GM23338 (cell line): Measurements from ENCODE around the gene UQCRC1. TPM values are rescaled to one million over a fixed set of nuclear protein-coding genes. Genes with fewer than 3 reads are reported as not detected.

Experiments used
- ATAC-seq: fragments of 200-7000 bp; cut with Tn5 transposase; 3 replicates; pipeline ENCODE4 v1.9.1; 2020
- DNase-seq: peaks from one replicate; pipeline ENCODE4 v3.0.0-alpha.2; 2015; ENCODE audit warnings: low spot score
- H2AFZ ChIP-seq: fragments of 200-600 bp; sonication (generic); 2 replicates; pipeline ENCODE4 v1.8.0; 2016; ENCODE audit warnings: antibody characterized with exemption, mild to moderate bottlenecking, moderate library complexity
- H3F3A ChIP-seq: fragments of 200-600 bp; sonication (generic); replicated peaks from 2 replicates; pipeline ENCODE4 v1.8.0; 2017; ENCODE audit warnings: antibody characterized with exemption, mixed run types, low read depth
- H3K27ac ChIP-seq: fragments of 200-600 bp; sonication (generic); 2 replicates; pipeline ENCODE4 v1.6.1; 2016; ENCODE audit warnings: low read depth
- H3K27me3 ChIP-seq: fragments of 200-600 bp; sonication (generic); 2 replicates; pipeline ENCODE4 v1.8.0; 2016; ENCODE audit warnings: mild to moderate bottlenecking, mixed run types, moderate library complexity; ENCODE audit not compliant: insufficient read depth
- H3K36me3 ChIP-seq: fragments of 200-600 bp; sonication (generic); 2 replicates; pipeline ENCODE4 v1.8.0; 2016; ENCODE audit warnings: mild to moderate bottlenecking; ENCODE audit not compliant: insufficient read depth
- H3K4me1 ChIP-seq: fragments of 200-600 bp; sonication (generic); 2 replicates; pipeline ENCODE4 v1.8.0; 2016; ENCODE audit warnings: mild to moderate bottlenecking, moderate library complexity; ENCODE audit not compliant: insufficient read depth
- H3K4me2 ChIP-seq: fragments of 200-600 bp; sonication (generic); 2 replicates; pipeline ENCODE4 v1.7.1; 2017; ENCODE audit warnings: mixed run types
- H3K4me3 ChIP-seq: fragments of 200-600 bp; sonication (generic); 2 replicates; pipeline ENCODE4 v1.6.1; 2016; ENCODE audit warnings: mixed run types
- H3K79me2 ChIP-seq: fragments of 200-600 bp; sonication (generic); replicated peaks from 2 replicates; pipeline ENCODE4 v1.8.0; 2017; ENCODE audit warnings: mild to moderate bottlenecking; ENCODE audit not compliant: insufficient read depth
- H3K9me2 ChIP-seq: fragments of 200-600 bp; sonication (generic); 2 replicates; pipeline ENCODE4 v1.8.0; 2017; ENCODE audit not compliant: insufficient read depth
- H4K20me1 ChIP-seq: fragments of 200-600 bp; sonication (generic); replicated peaks from 2 replicates; pipeline ENCODE4 v1.8.0; 2017; ENCODE audit warnings: mild to moderate bottlenecking; ENCODE audit not compliant: insufficient read depth
- H3K27ac Mint-ChIP-seq: 2 replicates; pipeline ENCODE4 v1.8.0; 2020; ENCODE audit warnings: inconsistent platforms, mild to moderate bottlenecking, moderate library complexity, mixed read lengths
- H3K27me3 Mint-ChIP-seq: 3 replicates; pipeline ENCODE4 v1.8.0; 2022; ENCODE audit warnings: low read depth, mild to moderate bottlenecking, moderate library complexity, mixed read lengths, inconsistent platforms; ENCODE audit not compliant: insufficient read depth, poor library complexity
- H3K36me3 Mint-ChIP-seq: 3 replicates; pipeline ENCODE4 v1.8.0; 2021; ENCODE audit warnings: low read depth, mild to moderate bottlenecking, inconsistent platforms, moderate library complexity, mixed read lengths
- H3K4me1 Mint-ChIP-seq: 3 replicates; pipeline ENCODE4 v1.8.0; 2020; ENCODE audit warnings: mild to moderate bottlenecking, inconsistent platforms, mixed read lengths
- H3K4me3 Mint-ChIP-seq: 3 replicates; pipeline ENCODE4 v1.8.0; 2021; ENCODE audit warnings: moderate library complexity, mild to moderate bottlenecking, inconsistent platforms, mixed read lengths
- H3K9me3 Mint-ChIP-seq: 3 replicates; pipeline ENCODE4 v1.8.0; 2020; ENCODE audit warnings: moderate library complexity, mild to moderate bottlenecking, inconsistent platforms, mixed read lengths
- CREB1 ChIP-seq: fragments of 250-450 bp; sonication (Bioruptor Pico); IDR thresholded peaks from 2 replicates; pipeline ENCODE4 v1.5.0; 2020; ENCODE audit warnings: low read depth, mild to moderate bottlenecking, moderate library complexity
- CTCF ChIP-seq, 2 experiments: fragments of 200-600 bp in 1 of 2; sonication (generic) in 1 of 2; conservative IDR thresholded peaks; 2 replicates each; pipeline versions ENCODE4 v1.5.1 to v1.6.1; 2016 to 2017; ENCODE audit warnings: antibody characterized with exemption in 2 of 2, low read depth in 2 of 2, mild to moderate bottlenecking in 2 of 2, moderate library complexity in 1 of 2
- ETS1 ChIP-seq: IDR thresholded peaks from 2 replicates; pipeline ENCODE4 v1.6.1; 2016; ENCODE audit warnings: antibody characterized with exemption
- EZH2 ChIP-seq: fragments of 200-600 bp; sonication (generic); IDR thresholded peaks from one replicate; pipeline ENCODE4 v1.8.0; 2017; ENCODE audit warnings: antibody characterized with exemption, mild to moderate bottlenecking, low read depth; ENCODE audit not compliant: unreplicated experiment
- EZH2phosphoT487 ChIP-seq: fragments of 200-600 bp; sonication (generic); IDR thresholded peaks from one replicate; pipeline ENCODE4 v1.8.1; 2018; ENCODE audit warnings: antibody characterized with exemption; ENCODE audit not compliant: unreplicated experiment
- JUNB ChIP-seq: IDR thresholded peaks from one replicate; pipeline ENCODE4 v1.6.1; 2016; ENCODE audit warnings: antibody characterized with exemption; ENCODE audit not compliant: unreplicated experiment
- NANOG ChIP-seq: IDR thresholded peaks from 2 replicates; pipeline ENCODE4 v1.6.1; 2016; ENCODE audit warnings: antibody characterized with exemption, borderline replicate concordance
- POLR2AphosphoS5 ChIP-seq: IDR thresholded peaks from 2 replicates; pipeline ENCODE4 v1.6.1; 2016; ENCODE audit warnings: antibody characterized with exemption, low read depth
- REST ChIP-seq: IDR thresholded peaks from one replicate; pipeline ENCODE4 v1.6.1; 2018; ENCODE audit warnings: antibody characterized with exemption; ENCODE audit not compliant: unreplicated experiment
- STAT1 ChIP-seq: IDR thresholded peaks from one replicate; pipeline ENCODE4 v1.6.1; 2016; ENCODE audit warnings: antibody characterized with exemption; ENCODE audit not compliant: unreplicated experiment
- ZNF114 ChIP-seq: fragments of 250-450 bp; sonication (Bioruptor Pico); IDR thresholded peaks from 2 replicates; pipeline ENCODE4 v1.5.0; 2020; ENCODE audit warnings: mild to moderate bottlenecking, moderate library complexity
- ZNF331 ChIP-seq: fragments of 250-450 bp; sonication (Bioruptor Pico); IDR thresholded peaks from 2 replicates; pipeline ENCODE4 v1.5.0; 2020; ENCODE audit warnings: low read depth, mild to moderate bottlenecking, moderate library complexity
- ZNF462 ChIP-seq: fragments of 250-450 bp; sonication (Bioruptor Pico); IDR thresholded peaks from 2 replicates; pipeline ENCODE4 v1.5.0; 2020; ENCODE audit warnings: mild to moderate bottlenecking, moderate library complexity
- polyA plus RNA-seq: library from polyadenylated mRNA; unstranded; fragments of >200 nt; fragmentation: Nextera tagmentation; extraction: Ambion mirVana; gene quantifications from 2 replicates; pipeline ENCODE4 v1.2.1, GENCODE V29; 2016
- total RNA-seq: library from RNA; depleted of rRNA; stranded (reverse); fragments of >200 nt; shearing (Covaris generic); gene quantifications from 2 replicates; pipeline ENCODE4 v1.2.3, GENCODE V29; 2014

Gene UQCRC1
- total and polyA plus RNA-seq, 2 experiments from 2014 or later: 232 to 439 TPM

- Histone ChIP-seq H3K79me2 (no peaks in the 10 kb centered on the region), H2AFZ (no peak overlapping the region), H3K27me3 (peaks cover 11% of the 10 kb centered on the region; the same call in 1 of the 2 replicates), H3F3A (0 out of 2 replicates have a peak, but pooled peaks cover 7% of the 10 kb centered on the region), H3K4me1 (peaks cover 17% of the 10 kb centered on the region; the same call in 1 of the 2 replicates), H4K20me1 (no peaks in the 10 kb centered on the region; the same call in 1 of the 2 replicates), H3K27ac (no peak overlapping the region), H3K4me3 (no peak overlapping the region), H3K4me2 (no peak overlapping the region), H3K9me2 (no peaks in the 10 kb centered on the region), H3K36me3 (no peaks in the 10 kb centered on the region)
- DNase-seq (no peak), ATAC-seq (no peak)
- Mint-ChIP-seq H3K36me3 (peaks cover 6% of the 10 kb centered on the region), H3K4me3 (no peak overlapping the region), H3K9me3 (no peaks in the 10 kb centered on the region), H3K27me3 (peaks cover 22% of the 10 kb centered on the region), H3K4me1 (peaks cover 15% of the 10 kb centered on the region), H3K27ac (no peak overlapping the region)
- no peak for TF ChIP-seq EZH2
- no peak for TF ChIP-seq ZNF462 (CRISPR knock-in tag)
- no peak for TF ChIP-seq NANOG
- TF ChIP-seq CREB1 (CRISPR knock-in tag): no peak
- TF ChIP-seq STAT1: no peak
- no peak for TF ChIP-seq ETS1
- TF ChIP-seq EZH2phosphoT487: no peak
- TF ChIP-seq CTCF (conservative IDR thresholded peaks at IDR 0.05; ENCODE audit: low read depth in 2 of 2): no peak
- TF ChIP-seq POLR2AphosphoS5: no peak
- TF ChIP-seq JUNB: no peak
- TF ChIP-seq ZNF114 (CRISPR knock-in tag): no peak
- TF ChIP-seq ZNF331 (CRISPR knock-in tag): no peak
- no peak for TF ChIP-seq REST
Observed at GRCh38 chr3:48593337-48593736, 16.1 kb downstream of the UQCRC1 start.
